Upper lobe of right lung (tissue), 1 donor: ENCODE data around the gene KIF25. TPM values are rescaled to one million over a fixed set of nuclear protein-coding genes. Genes with fewer than 3 reads are reported as not detected.
"Not testable (repeated sequence)": the region's sequence is repeated elsewhere in the genome, so short reads cannot be mapped to it uniquely, and the experiment has no call there.

Experiments used
- ATAC-seq: fragments of 200-7000 bp; cut with Tn5 transposase; one replicate; pipeline ENCODE4 v1.9.1; 2020; ENCODE audit warnings: mild to moderate bottlenecking, moderate library complexity
- DNase-seq: peaks from one replicate; pipeline ENCODE4 v3.0.0-alpha.2; 2020
- H3K27ac ChIP-seq: fragments of 200-600 bp; one replicate; pipeline ENCODE4 v1.8.0; 2022
- H3K27me3 ChIP-seq: fragments of 200-600 bp; one replicate; pipeline ENCODE4 v1.8.0; 2022; ENCODE audit warnings: mild to moderate bottlenecking
- H3K36me3 ChIP-seq: fragments of 200-600 bp; one replicate; pipeline ENCODE4 v1.8.0; 2022
- H3K4me1 ChIP-seq: fragments of 200-600 bp; one replicate; pipeline ENCODE4 v1.8.0; 2022
- H3K4me3 ChIP-seq: fragments of 200-600 bp; one replicate; pipeline ENCODE4 v1.8.0; 2022; ENCODE audit warnings: mild to moderate bottlenecking
- H3K9me3 ChIP-seq: fragments of 200-600 bp; one replicate; pipeline ENCODE4 v1.8.0; 2022
- CTCF ChIP-seq: fragments of 200-600 bp; IDR thresholded peaks from one replicate; pipeline ENCODE4 v1.8.0; 2022; ENCODE audit warnings: antibody characterized with exemption
- intact Hi-C: fragments of 100-400 bp; cut with DNase I; formaldehyde crosslinking; loops from one replicate; pipeline ENCODE4 v1.11.0; 2022
- total RNA-seq: library from RNA; stranded (reverse); fragmentation: NEBNext Ultra II Directional; extraction: Animal tissue kit (Norgen Biotek cat#: 25700); gene quantifications from one replicate; pipeline ENCODE4 v1.2.1, GENCODE V29; 2021
- donor health status: DM: no; HTN: yes; CAD: no; lungs with severe emphysema.

The KIF25 gene
- total RNA-seq, 1 donor from 2014 or later, result 0.96 TPM

- no peak for ATAC-seq
- intact Hi-C loops, result no loop called here
- H3K27ac ChIP-seq, result no peak overlapping the region
- H3K4me3 ChIP-seq, result no peak overlapping the region
- TF ChIP-seq CTCF, result no peak
- H3K27me3 ChIP-seq, result no peaks in the 10 kb centered on the region
- no peaks in the 10 kb centered on the region for H3K9me3 ChIP-seq
- no peak for DNase-seq
- H3K36me3 ChIP-seq, result no peaks in the 10 kb centered on the region
- no peaks in the 10 kb centered on the region for H3K4me1 ChIP-seq
These were observed 77.7 kb downstream of the KIF25 start for GRCh38 chr6:168075216-168075615.

- no peaks in the 10 kb centered on the region for H3K36me3 ChIP-seq
- H3K9me3 ChIP-seq, result no peaks in the 10 kb centered on the region
- TF ChIP-seq CTCF, result no peak
- intact Hi-C loops, result no loop called here
- H3K27me3 ChIP-seq, result no peaks in the 10 kb centered on the region
- H3K27ac ChIP-seq, result no peak overlapping the region
- no peak for DNase-seq
- no peak overlapping the region for H3K4me3 ChIP-seq
- no peak for ATAC-seq
- no peaks in the 10 kb centered on the region for H3K4me1 ChIP-seq
These were observed 78.3 kb downstream of the KIF25 start for GRCh38 chr6:168075787-168076202.

- DNase-seq, ATAC-seq, H3K27me3 ChIP-seq, H3K4me3 ChIP-seq, H3K27ac ChIP-seq, intact Hi-C loops, H3K36me3 ChIP-seq, H3K9me3 ChIP-seq, H3K4me1 ChIP-seq: not testable (repeated sequence)
These were observed 79.9 kb downstream of the KIF25 start for GRCh38 chr6:168077401-168077800.

GRCh38 chr6:168078175-168078942 is 80.9 kb downstream of the KIF25 start:
- no peaks in the 10 kb centered on the region for H3K9me3 ChIP-seq
- no peaks in the 10 kb centered on the region for H3K27me3 ChIP-seq
- H3K4me3 ChIP-seq, result no peak overlapping the region
- intact Hi-C loops, result no loop called here
- H3K4me1 ChIP-seq, result no peaks in the 10 kb centered on the region
- ATAC-seq (no peak), DNase-seq (no peak)
- TF ChIP-seq CTCF, result no peak
- no peaks in the 10 kb centered on the region for H3K36me3 ChIP-seq
- no peak overlapping the region for H3K27ac ChIP-seq

GRCh38 chr6:168078943-168079405 is 81.5 kb downstream of the KIF25 start, which contains the start of gene FRMD1:
FRMD1 (minus strand) TSS chr6:168079212; CDS start chr6:168079094, 118 bp downstream.
- no peaks in the 10 kb centered on the region for H3K36me3 ChIP-seq
- H3K9me3 ChIP-seq, result no peaks in the 10 kb centered on the region
- no peaks in the 10 kb centered on the region for H3K4me1 ChIP-seq
- H3K27me3 ChIP-seq, result no peaks in the 10 kb centered on the region
- ATAC-seq (no peak), DNase-seq (no peak)
- no peak within 1 kb of the TSS for H3K4me3 ChIP-seq
- intact Hi-C loops, result no loop called here
- no peak for TF ChIP-seq CTCF
- no peak within 1 kb of the TSS for H3K27ac ChIP-seq

GRCh38 chr6:168080393-168081077 is 83.1 kb downstream of the KIF25 start:
- Histone ChIP-seq H3K27ac (no peak overlapping the region), H3K36me3 (no peaks in the 10 kb centered on the region), H3K9me3 (no peaks in the 10 kb centered on the region), H3K4me3 (no peak overlapping the region), H3K4me1 (no peaks in the 10 kb centered on the region), H3K27me3 (no peaks in the 10 kb centered on the region)
- DNase-seq, result no peak
- intact Hi-C loops, result no loop called here
- no peak for ATAC-seq
- no peak for TF ChIP-seq CTCF
